ENCODE data around the gene CEBPZ.

- TF ChIP-seq CTCF (conservative IDR thresholded peaks at IDR 0.05; ENCODE audit: low read length) (no peak), EZH2phosphoT487 (IDR thresholded peaks at IDR 0.05; ENCODE audit: borderline replicate concordance, low read depth, low read length) (no peak)
These were observed 815 bp downstream of the CEBPZ start for GRCh38 chr2:37230581-37230980.
